ENCODE data around the gene IL13. TPM values are rescaled to one million over a fixed set of nuclear protein-coding genes. Genes with fewer than 3 reads are reported as not detected.
"Not testable (repeated sequence)": the region's sequence is repeated elsewhere in the genome, so short reads cannot be mapped to it uniquely, and the experiment has no call there.

Gene IL13
- total RNA-seq, 1 donor from 2014 or later, result not detected

- Histone ChIP-seq H3K4me1 (no peaks in the 10 kb centered on the region), H3K4me3 (no peak overlapping the region), H3K36me3 (peaks cover 15% of the 10 kb centered on the region), H3K27me3 (ENCODE audit: low read depth) (no peaks in the 10 kb centered on the region), H3K9me3 (replicated peaks) (no peaks in the 10 kb centered on the region), H3K27ac (replicated peaks) (no peak overlapping the region)
- intact Hi-C loops (cut with micrococcal nuclease), result no loop called here
- DNase-seq, result no peak
- no peak for TF ChIP-seq CTCF (IDR thresholded peaks at IDR 0.05; ENCODE audit: borderline replicate concordance)
Observed at GRCh38 chr5:132689513-132689912, 31.5 kb downstream of the IL13 start.

- DNase-seq, result no peak
- no peaks in the 10 kb centered on the region for H3K9me3 ChIP-seq (replicated peaks)
- intact Hi-C loops (cut with micrococcal nuclease), result no loop called here
- H3K27ac ChIP-seq (replicated peaks), result no peak overlapping the region
- TF ChIP-seq CTCF (IDR thresholded peaks at IDR 0.05; ENCODE audit: borderline replicate concordance), result no peak
- no peaks in the 10 kb centered on the region for H3K4me1 ChIP-seq
- no peak overlapping the region for H3K4me3 ChIP-seq
- H3K27me3 ChIP-seq (ENCODE audit: low read depth), result no peaks in the 10 kb centered on the region
- peaks cover 18% of the 10 kb centered on the region for H3K36me3 ChIP-seq
Observed at GRCh38 chr5:132690156-132690555, 32.2 kb downstream of the IL13 start.

GRCh38 chr5:132691755-132692631, 34.0 kb downstream of the IL13 start:
- intact Hi-C loops (cut with micrococcal nuclease); H3K27ac ChIP-seq (replicated peaks); H3K4me3 ChIP-seq; H3K4me1 ChIP-seq; DNase-seq; H3K9me3 ChIP-seq (replicated peaks); H3K27me3 ChIP-seq (ENCODE audit: low read depth): not testable (repeated sequence)
- peaks cover 35% of the 10 kb centered on the region for H3K36me3 ChIP-seq

DNA sequence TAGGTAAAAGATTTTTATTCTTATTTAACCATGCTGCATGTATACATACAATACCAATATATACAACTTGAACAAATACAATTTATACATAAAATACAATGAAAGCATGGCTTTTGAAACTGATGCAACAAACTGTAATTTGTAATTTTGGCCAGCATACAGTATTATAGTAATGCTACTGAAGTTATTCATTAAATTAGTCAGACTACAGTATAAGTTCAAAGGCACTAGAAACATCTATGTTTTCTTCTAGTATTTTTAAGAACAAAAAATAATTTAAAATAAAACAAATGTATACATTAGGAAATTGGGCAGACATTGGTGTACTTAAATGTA, 34.6 kb downstream of the IL13 start:
- intact Hi-C loops (cut with micrococcal nuclease), result no loop called here
- no peak for TF ChIP-seq CTCF (IDR thresholded peaks at IDR 0.05; ENCODE audit: borderline replicate concordance)

GRCh38 chr5:132695956-132696355, 38.0 kb downstream of the IL13 start:
- H3K27ac ChIP-seq (replicated peaks), result no peak overlapping the region
- no peaks in the 10 kb centered on the region for H3K9me3 ChIP-seq (replicated peaks)
- TF ChIP-seq CTCF (IDR thresholded peaks at IDR 0.05; ENCODE audit: borderline replicate concordance), result no peak
- no peaks in the 10 kb centered on the region for H3K4me1 ChIP-seq
- H3K36me3 ChIP-seq, result peaks cover 64% of the 10 kb centered on the region
- no peak for DNase-seq
- H3K4me3 ChIP-seq, result no peak overlapping the region
- intact Hi-C loops (cut with micrococcal nuclease), result no loop called here
- no peaks in the 10 kb centered on the region for H3K27me3 ChIP-seq (ENCODE audit: low read depth)

More for the DNA sequence above, 34.6 kb downstream of the IL13 start:
- H3K9me3 ChIP-seq (replicated peaks), result no peaks in the 10 kb centered on the region
- H3K27me3 ChIP-seq (ENCODE audit: low read depth), result no peaks in the 10 kb centered on the region
- H3K4me1 ChIP-seq, result no peaks in the 10 kb centered on the region
- no peak overlapping the region for H3K27ac ChIP-seq (replicated peaks)
- peaks cover 40% of the 10 kb centered on the region for H3K36me3 ChIP-seq
- no peak for DNase-seq
- no peak overlapping the region for H3K4me3 ChIP-seq

DNA sequence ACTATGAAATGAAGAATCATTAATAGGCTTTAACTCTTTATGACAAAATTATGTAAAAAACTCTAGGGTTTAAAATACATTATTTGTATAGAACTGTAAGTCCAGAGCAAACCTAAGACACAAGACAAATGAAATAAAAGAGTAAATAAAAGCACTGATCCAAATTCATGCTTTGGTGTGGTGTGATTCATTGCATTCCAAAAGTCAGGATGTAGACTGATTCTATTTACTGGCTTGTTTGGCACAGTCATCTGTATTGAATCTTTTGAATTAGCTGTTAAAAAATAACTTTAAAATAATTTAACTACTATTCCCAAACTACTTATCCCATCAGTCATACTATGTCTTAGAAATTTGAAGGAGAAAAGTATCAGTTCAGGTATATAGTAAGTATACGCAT, 46.9 kb downstream of the IL13 start:
- no peak for DNase-seq
- intact Hi-C loops (cut with micrococcal nuclease), result no loop called here
- Histone ChIP-seq H3K4me1 (no peaks in the 10 kb centered on the region), H3K36me3 (peaks cover 41% of the 10 kb centered on the region), H3K9me3 (replicated peaks) (no peaks in the 10 kb centered on the region), H3K4me3 (no peak overlapping the region), H3K27me3 (ENCODE audit: low read depth) (no peaks in the 10 kb centered on the region), H3K27ac (replicated peaks) (no peak overlapping the region)
- TF ChIP-seq CTCF (IDR thresholded peaks at IDR 0.05; ENCODE audit: borderline replicate concordance), result no peak

All from left ventricle myocardium inferior (tissue), 1 donor.